CD4-positive, alpha-beta T cell treated with Interleukin-17A for 1 hour (primary cell): Measurements from ENCODE around the gene PGM5.

Experiments
- DNase-seq: peaks from one replicate; pipeline ENCODE4 v3.0.0-alpha.2; 2020

PGM5 gene

GRCh38 chr9:68446836-68447235 lies 90.4 kb downstream of the PGM5 start:
- DNase-seq, result no peak

- DNase-seq, result no peak
These were observed 91.2 kb downstream of the PGM5 start for GRCh38 chr9:68447611-68448010.

- DNase-seq, result no peak
These were observed 98.3 kb downstream of the PGM5 start for GRCh38 chr9:68454579-68455334.

GRCh38 chr9:68455451-68455850 lies 99.0 kb downstream of the PGM5 start:
- no peak for DNase-seq

GRCh38 chr9:68457803-68458202 lies 101.4 kb downstream of the PGM5 start:
- DNase-seq, result no peak

- no peak for DNase-seq
These were observed 102.5 kb downstream of the PGM5 start for GRCh38 chr9:68458918-68459317.

- no peak for DNase-seq
These were observed 105.8 kb downstream of the PGM5 start for GRCh38 chr9:68462105-68462775.

- no peak for DNase-seq
These were observed 113.7 kb downstream of the PGM5 start for GRCh38 chr9:68470067-68470466.

GRCh38 chr9:68470634-68471033 lies 114.2 kb downstream of the PGM5 start:
- DNase-seq, result no peak

- no peak for DNase-seq
These were observed 115.7 kb downstream of the PGM5 start for GRCh38 chr9:68472119-68472518.

GRCh38 chr9:68473790-68474189 lies 117.4 kb downstream of the PGM5 start:
- no peak for DNase-seq

- DNase-seq, result no peak
These were observed 120.0 kb downstream of the PGM5 start for GRCh38 chr9:68476422-68476821.

- DNase-seq, result no peak
These were observed 120.4 kb downstream of the PGM5 start for GRCh38 chr9:68476847-68477246.

GRCh38 chr9:68480807-68481206 lies 124.4 kb downstream of the PGM5 start:
- no peak for DNase-seq

GRCh38 chr9:68482548-68482947 lies 126.1 kb downstream of the PGM5 start:
- no peak for DNase-seq

GRCh38 chr9:68488126-68488525 lies 131.7 kb downstream of the PGM5 start:
- DNase-seq, result no peak

- DNase-seq, result no peak
These were observed 133.2 kb downstream of the PGM5 start for GRCh38 chr9:68489646-68490045.

GRCh38 chr9:68492806-68493205 lies 136.4 kb downstream of the PGM5 start:
- no peak for DNase-seq

- DNase-seq, result no peak
These were observed 137.1 kb downstream of the PGM5 start for GRCh38 chr9:68493541-68493940.

GRCh38 chr9:68493958-68494577 lies 137.7 kb downstream of the PGM5 start:
- no peak for DNase-seq

- no peak for DNase-seq
These were observed 138.8 kb downstream of the PGM5 start for GRCh38 chr9:68495247-68495646.

GRCh38 chr9:68496356-68496755 lies 139.9 kb downstream of the PGM5 start:
- DNase-seq, result no peak

- DNase-seq, result no peak
These were observed 141.2 kb downstream of the PGM5 start for GRCh38 chr9:68497629-68498028.

GRCh38 chr9:68498816-68499215 lies 142.4 kb downstream of the PGM5 start:
- no peak for DNase-seq
